Erythroblast (primary cell): ENCODE data around the gene ERICH2.

Experiments
- GATA1 ChIP-seq: IDR thresholded peaks from 2 replicates; pipeline ENCODE4 v1.6.1; 2011; ENCODE audit warnings: low read depth, mild to moderate bottlenecking, control low read depth, low read length, moderate library complexity
- POLR2A ChIP-seq: IDR thresholded peaks from 2 replicates; pipeline ENCODE4 v1.6.1; 2011; ENCODE audit warnings: mild to moderate bottlenecking, low read length

DNA sequence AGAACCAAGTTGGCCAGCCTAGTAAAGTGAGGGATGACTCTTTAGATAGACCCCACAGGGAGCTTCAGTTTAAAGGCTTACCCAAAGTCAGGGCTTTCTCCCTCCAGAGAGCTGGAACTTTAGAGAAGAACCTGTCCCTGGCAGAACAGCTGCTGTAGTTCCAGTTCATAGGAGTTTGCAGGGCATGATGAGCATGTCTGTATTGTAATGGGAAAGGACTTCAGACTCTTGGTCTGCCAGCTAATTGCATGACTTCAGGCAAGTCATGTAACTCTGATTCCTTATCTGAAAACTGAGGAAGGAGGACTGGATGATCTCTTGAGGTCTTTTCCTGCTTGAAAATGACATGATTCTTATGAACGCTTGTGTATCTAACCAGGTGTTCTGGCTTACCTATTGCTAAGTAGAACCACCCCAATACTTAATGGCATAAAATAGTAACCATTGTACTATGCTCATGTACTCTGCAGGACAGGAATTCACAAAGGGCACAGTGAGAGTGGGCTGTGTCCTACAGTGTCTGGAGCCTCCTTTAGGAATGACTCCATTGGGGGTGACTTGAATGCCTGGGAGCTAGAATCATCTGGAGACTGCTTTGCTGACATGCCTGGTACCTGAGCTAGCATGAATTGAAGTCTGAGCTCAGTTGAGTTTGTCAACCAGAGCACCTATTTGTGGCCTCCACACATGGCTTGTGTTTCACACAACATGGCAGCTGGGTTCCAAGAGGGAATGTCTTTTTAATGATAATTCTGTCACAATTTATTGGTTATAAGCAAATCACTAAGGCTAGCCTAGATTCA is 36.2 kb upstream of the ERICH2 start:
- TF ChIP-seq POLR2A (no peak), GATA1 (no peak)
